ENCODE measurements around the gene SYT1. TPM values are rescaled to one million over a fixed set of nuclear protein-coding genes. Genes with fewer than 3 reads are reported as not detected.

SYT1 gene
- total RNA-seq, 1 experiment from 2014 or later, result 15.8 TPM

DNA sequence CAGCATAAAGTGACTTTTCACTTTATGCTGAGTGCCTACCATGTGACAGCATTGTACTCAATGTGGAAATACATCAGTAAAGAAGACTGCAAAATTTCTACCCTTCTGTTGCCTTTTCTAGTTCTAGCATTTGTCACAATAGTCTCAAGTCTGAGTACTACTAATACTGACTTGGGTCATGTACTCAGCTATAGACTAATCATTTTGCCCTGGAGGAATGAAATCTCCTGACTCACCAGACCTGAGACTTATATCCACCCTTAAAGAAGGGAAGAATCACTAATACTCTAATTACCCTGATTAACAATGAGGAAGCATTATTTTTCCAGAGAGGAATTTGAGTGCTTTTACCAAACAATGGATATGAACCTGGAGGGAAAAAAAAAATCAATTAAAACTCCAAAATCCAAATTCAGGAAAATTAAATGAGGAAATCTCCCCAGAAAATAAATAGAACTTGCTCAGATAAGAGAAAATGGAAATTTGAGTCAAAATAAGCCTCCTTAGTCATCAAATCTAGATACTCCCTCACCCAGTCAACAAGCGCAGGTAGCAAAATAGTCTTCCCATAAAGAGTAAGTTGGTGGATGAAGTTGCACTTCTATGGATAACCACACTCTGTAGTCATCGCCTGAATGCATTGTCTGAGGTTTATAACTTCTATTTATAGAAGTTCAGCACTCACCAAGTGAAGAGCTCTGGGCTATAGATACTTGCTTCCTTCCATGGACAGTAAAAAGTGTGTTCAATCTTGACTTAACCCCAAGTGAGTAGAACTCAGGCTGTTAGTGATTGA lies 386.6 kb downstream of the SYT1 start:
- Histone ChIP-seq H2AK5ac (ENCODE audit: insufficient read length, low read length) (no peak overlapping the region), H2BK120ac (ENCODE audit: low read depth, low read length, poor library complexity, severe bottlenecking) (no peak overlapping the region), H4K5ac (ENCODE audit: insufficient read length, low read depth, low read length) (no peak overlapping the region), H3K79me1 (ENCODE audit: insufficient read depth, low read depth, low read length, poor library complexity, severe bottlenecking) (no peaks in the 10 kb centered on the region), H2BK15ac (ENCODE audit: low read depth, low read length) (no peak overlapping the region), H3K14ac (ENCODE audit: insufficient read depth, low read length) (no peak overlapping the region), H3K9ac (ENCODE audit: extremely low read depth, insufficient read length, low read length) (no peak overlapping the region), H3K9me3 (ENCODE audit: control insufficient read depth, low read depth, low read length) (no peaks in the 10 kb centered on the region), H3K23me2 (ENCODE audit: insufficient read length, low read depth, low read length, poor library complexity, severe bottlenecking) (no peaks in the 10 kb centered on the region), H3K56ac (ENCODE audit: insufficient read length, low read depth, low read length) (no peak overlapping the region), H4K8ac (replicated peaks; ENCODE audit: insufficient read length, low read depth, low read length) (no peak overlapping the region), H3K27me3 (ENCODE audit: insufficient read depth, low read length) (no peaks in the 10 kb centered on the region; the same call in 1 of the 2 replicates), H3K79me2 (ENCODE audit: insufficient read depth, low read length) (no peaks in the 10 kb centered on the region), H4K91ac (ENCODE audit: insufficient read length, low read depth, low read length) (no peak overlapping the region), H3K4ac (ENCODE audit: low read depth, low read length) (no peak overlapping the region), H2BK5ac (ENCODE audit: insufficient read length, low read length) (no peak overlapping the region), H3T11ph (ENCODE audit: low read length) (no peak overlapping the region), H2BK12ac (ENCODE audit: insufficient read length, low read depth, low read length) (no peak overlapping the region), H2AFZ (ENCODE audit: low read length) (no peak overlapping the region), H3K23ac (ENCODE audit: insufficient read length, low read depth, low read length) (no peak overlapping the region), H3K27ac (ENCODE audit: insufficient read length, low read depth, low read length) (no peak overlapping the region), H4K20me1 (ENCODE audit: control insufficient read depth, insufficient read depth, insufficient read length) (no peaks in the 10 kb centered on the region), H3K4me2 (ENCODE audit: insufficient read depth, insufficient read length, low read length) (no peak overlapping the region), H2BK20ac (ENCODE audit: low read depth, low read length, poor library complexity, severe bottlenecking) (no peak overlapping the region), H3K4me1 (ENCODE audit: insufficient read depth, low read length) (peaks cover 1% of the 10 kb centered on the region; the same call in 1 of the 2 replicates), H3K18ac (ENCODE audit: insufficient read length, low read depth, low read length) (no peak overlapping the region)
- H3K4me1 Mint-ChIP-seq, result peaks cover 26 to 30% of the 10 kb centered on the region in 2 experiments
- H3K4me3 Mint-ChIP-seq, result no peak overlapping the region
- DNase-seq, result no peak
- H3K27me3 Mint-ChIP-seq (ENCODE audit: low read depth), result no peaks in the 10 kb centered on the region
- H3K27ac Mint-ChIP-seq, result peak overlapping the region in 1 of 3 experiments; percentile 39; a peak in 2 of 7 replicates
- TF ChIP-seq, protein P1, sequence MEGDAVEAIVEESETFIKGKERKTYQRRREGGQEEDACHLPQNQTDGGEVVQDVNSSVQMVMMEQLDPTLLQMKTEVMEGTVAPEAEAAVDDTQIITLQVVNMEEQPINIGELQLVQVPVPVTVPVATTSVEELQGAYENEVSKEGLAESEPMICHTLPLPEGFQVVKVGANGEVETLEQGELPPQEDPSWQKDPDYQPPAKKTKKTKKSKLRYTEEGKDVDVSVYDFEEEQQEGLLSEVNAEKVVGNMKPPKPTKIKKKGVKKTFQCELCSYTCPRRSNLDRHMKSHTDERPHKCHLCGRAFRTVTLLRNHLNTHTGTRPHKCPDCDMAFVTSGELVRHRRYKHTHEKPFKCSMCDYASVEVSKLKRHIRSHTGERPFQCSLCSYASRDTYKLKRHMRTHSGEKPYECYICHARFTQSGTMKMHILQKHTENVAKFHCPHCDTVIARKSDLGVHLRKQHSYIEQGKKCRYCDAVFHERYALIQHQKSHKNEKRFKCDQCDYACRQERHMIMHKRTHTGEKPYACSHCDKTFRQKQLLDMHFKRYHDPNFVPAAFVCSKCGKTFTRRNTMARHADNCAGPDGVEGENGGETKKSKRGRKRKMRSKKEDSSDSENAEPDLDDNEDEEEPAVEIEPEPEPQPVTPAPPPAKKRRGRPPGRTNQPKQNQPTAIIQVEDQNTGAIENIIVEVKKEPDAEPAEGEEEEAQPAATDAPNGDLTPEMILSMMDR (conservative IDR thresholded peaks at IDR 0.05), result no peak
- peaks cover 0 to 4% (median 0%) of the 10 kb centered on the region in 3 experiments; a peak in 3 of 7 replicates for H3K36me3 Mint-ChIP-seq (ENCODE audit: insufficient read depth in 1 of 3, low read depth in 3 of 3)
- no CpG with 5 or more reads among the region's 2 CpGs for WGBS (ENCODE audit: extremely low coverage, insufficient read length, low lambda C conversion rate)
- peaks cover 0 to 3% of the 10 kb centered on the region in 2 experiments; a peak in 1 of 5 replicates for H3K9me3 Mint-ChIP-seq

Data from H9 (cell line).